Mesendoderm (in vitro differentiated cells): Measurements from ENCODE around the gene TMEM184C.

Experiments
- DNase-seq: peaks from one replicate; pipeline ENCODE4 v3.0.0; 2013
- H2AK5ac ChIP-seq: 2 replicates; pipeline ENCODE4 v1.6.1; 2013; ENCODE audit warnings: low read length, inconsistent platforms
- H2BK120ac ChIP-seq: 2 replicates; pipeline ENCODE4 v1.6.1; 2013; ENCODE audit warnings: low read depth, mild to moderate bottlenecking, low read length, moderate library complexity, mixed read lengths
- H2BK15ac ChIP-seq: replicated peaks from 2 replicates; pipeline ENCODE4 v1.6.1; 2013; ENCODE audit warnings: low read depth, mild to moderate bottlenecking, moderate library complexity
- H2BK5ac ChIP-seq: 2 replicates; pipeline ENCODE4 v1.6.1; 2013; ENCODE audit warnings: low read length, inconsistent platforms
- H3K18ac ChIP-seq: 2 replicates; pipeline ENCODE4 v1.6.1; 2013; ENCODE audit warnings: mild to moderate bottlenecking, low read length, mixed read lengths
- H3K23ac ChIP-seq: one replicate; pipeline ENCODE4 v1.6.1; 2013; ENCODE audit warnings: low read length
- H3K27ac ChIP-seq: 2 replicates; pipeline ENCODE4 v1.5.1; 2013; ENCODE audit warnings: low read depth, mild to moderate bottlenecking, inconsistent platforms, low read length, moderate library complexity
- H3K27me3 ChIP-seq: 2 replicates; pipeline ENCODE4 v1.6.1; 2013; ENCODE audit warnings: low read length, control low read depth, mild to moderate bottlenecking, inconsistent platforms; ENCODE audit not compliant: insufficient read depth, poor library complexity
- H3K36me3 ChIP-seq: 2 replicates; pipeline ENCODE4 v1.6.1; 2013; ENCODE audit warnings: low read length, inconsistent platforms; ENCODE audit not compliant: control insufficient read depth, insufficient read depth
- H3K4ac ChIP-seq: one replicate; pipeline ENCODE4 v1.6.1; 2013; ENCODE audit warnings: low read depth, mild to moderate bottlenecking, low read length, moderate library complexity
- H3K4me1 ChIP-seq: 2 replicates; pipeline ENCODE4 v1.6.1; 2013; ENCODE audit warnings: low read depth, low read length, inconsistent platforms; ENCODE audit not compliant: control insufficient read depth
- H3K4me2 ChIP-seq: 2 replicates; pipeline ENCODE4 v1.6.1; 2013; ENCODE audit warnings: low read length
- H3K4me3 ChIP-seq: 2 replicates; pipeline ENCODE4 v1.5.1; 2013; ENCODE audit warnings: mild to moderate bottlenecking, low read length
- H3K56ac ChIP-seq: one replicate; pipeline ENCODE4 v1.6.1; 2013; ENCODE audit warnings: low read length
- H3K79me1 ChIP-seq: 2 replicates; pipeline ENCODE4 v1.6.1; 2013; ENCODE audit warnings: low read length, inconsistent platforms
- H3K79me2 ChIP-seq: 2 replicates; pipeline ENCODE4 v1.6.1; 2013; ENCODE audit warnings: mild to moderate bottlenecking, low read length; ENCODE audit not compliant: control insufficient read depth, insufficient read depth
- H3K9ac ChIP-seq: 2 replicates; pipeline ENCODE4 v1.6.1; 2013; ENCODE audit warnings: low read length, inconsistent platforms
- H4K5ac ChIP-seq: one replicate; pipeline ENCODE4 v1.6.1; 2013; ENCODE audit warnings: low read length
- H4K8ac ChIP-seq: one replicate; pipeline ENCODE4 v1.6.1; 2013; ENCODE audit warnings: low read depth, mild to moderate bottlenecking, control low read depth, low read length, moderate library complexity
- WGBS: extraction: QIAGEN DNeasy Blood & Tissue Kit; methylation state at CpG from one replicate; pipeline ENCODE4 v1.1.7; 2013; ENCODE audit warnings: low lambda C conversion rate, missing lambda C conversion rate; ENCODE audit not compliant: insufficient coverage; ENCODE audit errors: extremely low coverage; 5-methylcytosine and 5-hydroxymethylcytosine counted together

The TMEM184C gene

GRCh38 chr4:147586637-147587036, 30.6 kb upstream of the TMEM184C start:
- no peak overlapping the region for H3K27ac ChIP-seq
- no peaks in the 10 kb centered on the region for H3K36me3 ChIP-seq
- H3K9ac ChIP-seq, result no peak overlapping the region
- no peak overlapping the region for H3K18ac ChIP-seq
- no peak overlapping the region for H4K8ac ChIP-seq
- no peak overlapping the region for H3K4me2 ChIP-seq
- no peak for DNase-seq
- no peak overlapping the region for H2AK5ac ChIP-seq
- H2BK15ac ChIP-seq, result no peak overlapping the region
- H2BK120ac ChIP-seq, result no peak overlapping the region
- H3K4ac ChIP-seq, result no peak overlapping the region
- H3K27me3 ChIP-seq, result no peaks in the 10 kb centered on the region
- H3K79me2 ChIP-seq, result no peaks in the 10 kb centered on the region
- 100% methylated on average over 1 of the region's 4 CpGs for WGBS
- H3K4me3 ChIP-seq, result no peak overlapping the region
- H3K56ac ChIP-seq, result no peak overlapping the region
- H4K5ac ChIP-seq, result no peak overlapping the region
- no peaks in the 10 kb centered on the region for H3K79me1 ChIP-seq
- H3K4me1 ChIP-seq, result no peaks in the 10 kb centered on the region
- no peak overlapping the region for H3K23ac ChIP-seq
- H2BK5ac ChIP-seq, result no peak overlapping the region

- Histone ChIP-seq H3K79me1 (no peaks in the 10 kb centered on the region), H3K79me2 (no peaks in the 10 kb centered on the region), H3K27me3 (no peaks in the 10 kb centered on the region), H2BK5ac (no peak overlapping the region), H3K4ac (no peak overlapping the region), H2BK120ac (no peak overlapping the region), H3K9ac (no peak overlapping the region), H4K5ac (no peak overlapping the region), H3K27ac (no peak overlapping the region), H3K36me3 (no peaks in the 10 kb centered on the region), H3K4me2 (no peak overlapping the region), H3K4me3 (no peak overlapping the region), H3K18ac (no peak overlapping the region), H3K56ac (no peak overlapping the region), H4K8ac (no peak overlapping the region), H3K4me1 (no peaks in the 10 kb centered on the region), H2AK5ac (no peak overlapping the region), H3K23ac (no peak overlapping the region), H2BK15ac (no peak overlapping the region)
- DNase-seq, result no peak
- no CpG with 5 or more reads among the region's 3 CpGs for WGBS
Measured at GRCh38 chr4:147587041-147587440, 30.2 kb upstream of the TMEM184C start.

GRCh38 chr4:147589586-147589985, 27.6 kb upstream of the TMEM184C start:
- H3K4me2 ChIP-seq, result no peak overlapping the region
- no peak overlapping the region for H3K9ac ChIP-seq
- no peak overlapping the region for H2BK5ac ChIP-seq
- DNase-seq, result no peak
- H3K4me1 ChIP-seq, result no peaks in the 10 kb centered on the region
- no peak overlapping the region for H3K23ac ChIP-seq
- H3K27ac ChIP-seq, result no peak overlapping the region
- no peak overlapping the region for H2AK5ac ChIP-seq
- no peaks in the 10 kb centered on the region for H3K79me2 ChIP-seq
- no peaks in the 10 kb centered on the region for H3K79me1 ChIP-seq
- no peak overlapping the region for H3K4ac ChIP-seq
- H3K56ac ChIP-seq, result no peak overlapping the region
- no peak overlapping the region for H3K4me3 ChIP-seq
- no peak overlapping the region for H4K5ac ChIP-seq
- no peak overlapping the region for H2BK15ac ChIP-seq
- no peak overlapping the region for H4K8ac ChIP-seq
- H3K36me3 ChIP-seq, result no peaks in the 10 kb centered on the region
- H3K18ac ChIP-seq, result no peak overlapping the region
- WGBS, result no CpG with 5 or more reads among the region's 1 CpG
- no peak overlapping the region for H2BK120ac ChIP-seq
- no peaks in the 10 kb centered on the region for H3K27me3 ChIP-seq

- no peak overlapping the region for H2BK120ac ChIP-seq
- WGBS, result no CpG with 5 or more reads among the region's 12 CpGs
- DNase-seq, result peak; percentile 75
Measured at GRCh38 chr4:147590249-147590920, 26.8 kb upstream of the TMEM184C start.

GRCh38 chr4:147591106-147591505, 26.1 kb upstream of the TMEM184C start:
- Histone ChIP-seq H3K4ac (no peak overlapping the region), H3K23ac (no peak overlapping the region), H2BK5ac (no peak overlapping the region), H3K18ac (no peak overlapping the region), H3K56ac (no peak overlapping the region), H3K4me1 (no peaks in the 10 kb centered on the region), H2BK120ac (no peak overlapping the region), H3K79me1 (no peaks in the 10 kb centered on the region), H3K79me2 (no peaks in the 10 kb centered on the region), H3K9ac (no peak overlapping the region), H4K5ac (no peak overlapping the region), H2AK5ac (no peak overlapping the region), H3K27ac (no peak overlapping the region), H3K4me2 (no peak overlapping the region), H2BK15ac (no peak overlapping the region), H3K4me3 (no peak overlapping the region), H4K8ac (peak overlapping the region; percentile 56), H3K27me3 (no peaks in the 10 kb centered on the region), H3K36me3 (no peaks in the 10 kb centered on the region)
- no peak for DNase-seq

More at GRCh38 chr4:147590249-147590920, 26.8 kb upstream of the TMEM184C start:
- Histone ChIP-seq H3K9ac (no peak overlapping the region), H2BK5ac (no peak overlapping the region), H3K79me2 (no peaks in the 10 kb centered on the region), H4K5ac (no peak overlapping the region), H3K79me1 (no peaks in the 10 kb centered on the region), H2AK5ac (no peak overlapping the region), H3K4ac (no peak overlapping the region), H3K4me2 (no peak overlapping the region), H3K27me3 (no peaks in the 10 kb centered on the region), H4K8ac (no peak overlapping the region), H3K4me1 (no peaks in the 10 kb centered on the region), H3K4me3 (no peak overlapping the region), H3K27ac (no peak overlapping the region), H3K23ac (no peak overlapping the region), H3K56ac (no peak overlapping the region), H3K36me3 (no peaks in the 10 kb centered on the region), H3K18ac (no peak overlapping the region), H2BK15ac (no peak overlapping the region)

DNA sequence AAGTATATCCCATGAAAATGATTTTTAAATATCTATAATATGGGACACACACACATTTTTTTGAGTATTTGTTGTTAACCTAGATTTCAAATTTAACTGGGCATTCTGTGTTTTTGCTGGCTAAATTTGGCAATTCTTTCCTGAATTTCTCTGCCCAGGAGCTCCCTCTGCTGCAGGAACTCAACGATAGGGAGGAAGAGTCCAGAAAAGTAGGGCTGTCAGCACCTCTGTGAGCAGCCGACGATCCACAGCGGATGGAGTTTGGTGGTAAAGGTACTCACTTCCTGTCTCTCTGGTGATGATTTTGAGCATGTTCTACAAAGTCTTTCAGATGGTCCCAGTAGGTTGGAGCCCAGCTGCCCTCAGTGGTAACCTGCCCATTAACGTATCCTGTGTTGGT, 23.1 kb upstream of the TMEM184C start:
- Histone ChIP-seq H3K27ac (no peak overlapping the region), H2AK5ac (no peak overlapping the region), H3K27me3 (no peaks in the 10 kb centered on the region), H4K5ac (no peak overlapping the region), H3K56ac (no peak overlapping the region), H4K8ac (no peak overlapping the region), H3K4me2 (no peak overlapping the region), H3K79me1 (no peaks in the 10 kb centered on the region), H3K4me1 (no peaks in the 10 kb centered on the region), H2BK15ac (no peak overlapping the region), H2BK5ac (no peak overlapping the region), H3K18ac (no peak overlapping the region), H3K23ac (no peak overlapping the region), H3K4me3 (no peak overlapping the region), H3K79me2 (no peaks in the 10 kb centered on the region), H2BK120ac (no peak overlapping the region), H3K9ac (no peak overlapping the region), H3K36me3 (no peaks in the 10 kb centered on the region), H3K4ac (no peak overlapping the region)
- no CpG with 5 or more reads among the region's 5 CpGs for WGBS
- DNase-seq, result peak; percentile 29
